ENCODE measurements around the gene TMEM250.

The TMEM250 gene

GRCh38 chr9:136109351-136110081, 9.2 kb downstream of the TMEM250 start:
- H3K4me1 ChIP-seq (ENCODE audit: insufficient read depth, insufficient read length) = peaks cover 52% of the 10 kb centered on the region

DNA sequence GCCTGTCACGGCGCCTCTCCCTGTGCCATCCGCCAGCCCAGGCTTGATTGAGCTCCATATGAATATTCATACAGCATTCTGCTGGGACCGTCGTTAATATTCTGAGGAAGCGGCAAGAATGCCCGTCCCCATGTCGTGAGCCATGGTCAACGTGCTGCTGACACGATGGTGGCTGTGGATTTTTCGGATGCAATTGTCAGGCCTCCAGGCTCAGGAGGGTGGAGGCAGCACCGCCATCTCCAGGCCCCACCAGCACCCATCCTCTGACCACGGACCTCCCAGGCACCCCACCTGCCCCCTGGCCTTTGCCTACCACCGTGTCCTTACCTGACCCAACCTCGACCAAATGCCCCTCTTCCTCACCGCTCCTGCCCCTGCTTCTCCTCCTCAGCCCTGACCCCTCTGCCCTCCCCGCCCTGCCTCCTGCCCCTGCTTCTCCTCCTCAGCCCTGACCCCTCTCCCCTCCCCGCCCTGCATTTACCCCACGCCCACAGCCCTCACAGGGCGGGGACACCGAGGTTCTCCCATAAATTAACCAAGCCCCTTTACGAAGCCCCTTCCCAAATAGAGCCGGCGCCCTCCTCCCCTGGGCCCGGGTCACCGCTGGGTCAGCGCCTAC, 9.9 kb downstream of the TMEM250 start:
- peak overlapping the region; percentile 77 for H3K9ac ChIP-seq (ENCODE audit: insufficient read length, low read depth)
- no peaks in the 10 kb centered on the region for H3K9me3 ChIP-seq (ENCODE audit: insufficient read depth, low read length)
- H3K4me1 ChIP-seq (ENCODE audit: insufficient read depth, insufficient read length) = peaks cover 57% of the 10 kb centered on the region
- no peaks in the 10 kb centered on the region for H3K27me3 ChIP-seq (ENCODE audit: insufficient read depth, insufficient read length)
- no peak for TF ChIP-seq ZNF274 (IDR thresholded peaks at IDR 0.05; ENCODE audit: low read depth, low read length)
- TF ChIP-seq YY1 (IDR thresholded peaks at IDR 0.05; ENCODE audit: insufficient read depth, insufficient read length) = no peak
- TF ChIP-seq SUZ12 (IDR thresholded peaks at IDR 0.05; ENCODE audit: extremely low read depth, insufficient read depth, insufficient read length) = no peak
- peaks cover 16% of the 10 kb centered on the region for H3K36me3 ChIP-seq (ENCODE audit: insufficient read depth, insufficient read length, low read length)
- H3K4me3 ChIP-seq (ENCODE audit: insufficient read length, low read depth) = peak overlapping the region; percentile 66
- no peak for DNase-seq (ENCODE audit: low read depth, low spot score)

More at GRCh38 chr9:136109351-136110081, 9.2 kb downstream of the TMEM250 start:
- Histone ChIP-seq H3K27me3 (ENCODE audit: insufficient read depth, insufficient read length) (no peaks in the 10 kb centered on the region), H3K9me3 (ENCODE audit: insufficient read depth, low read length) (no peaks in the 10 kb centered on the region), H3K36me3 (ENCODE audit: insufficient read depth, insufficient read length, low read length) (peaks cover 24% of the 10 kb centered on the region), H3K4me3 (ENCODE audit: insufficient read length, low read depth) (peak overlapping the region; percentile 66), H3K9ac (ENCODE audit: insufficient read length, low read depth) (peak overlapping the region; percentile 90)
- no peak for DNase-seq (ENCODE audit: low read depth, low spot score)
- no peak for TF ChIP-seq SUZ12 (IDR thresholded peaks at IDR 0.05; ENCODE audit: extremely low read depth, insufficient read depth, insufficient read length)
- no peak for TF ChIP-seq YY1 (IDR thresholded peaks at IDR 0.05; ENCODE audit: insufficient read depth, insufficient read length)
- no peak for TF ChIP-seq ZNF274 (IDR thresholded peaks at IDR 0.05; ENCODE audit: low read depth, low read length)

DNA sequence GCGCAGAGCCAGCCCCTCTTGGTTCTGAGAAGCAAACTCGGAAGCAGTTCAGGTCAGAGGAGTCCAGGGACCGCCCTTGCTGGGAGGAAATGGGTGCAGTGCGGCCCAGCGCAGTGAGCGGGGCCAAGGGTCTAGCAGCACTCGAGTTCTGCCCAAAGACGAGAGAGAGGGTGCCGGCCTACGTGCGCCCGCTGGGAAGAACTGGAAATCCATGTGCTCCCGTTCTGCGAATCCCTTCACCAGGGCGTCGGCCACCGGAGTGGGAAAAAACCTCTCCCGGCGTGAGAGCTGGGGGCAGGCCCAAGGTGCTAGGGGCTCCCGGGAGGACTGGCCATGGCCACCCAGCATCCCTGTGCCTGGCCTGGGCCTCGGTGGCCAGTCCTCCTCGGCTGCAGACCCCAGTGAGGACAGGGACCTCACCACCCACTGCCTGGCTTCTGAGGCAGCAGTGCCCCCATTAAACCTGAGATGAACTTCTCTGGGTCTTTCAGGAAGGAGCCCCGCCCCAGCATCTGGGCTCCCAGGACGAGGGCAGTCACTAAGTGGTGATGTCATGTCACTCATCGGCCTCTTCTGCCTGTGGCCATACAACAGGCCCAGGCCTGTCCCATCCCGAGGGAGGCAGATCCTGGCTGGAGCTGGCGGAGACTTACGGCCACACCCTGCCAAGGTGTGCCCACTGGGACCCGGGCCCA, 10.6 kb downstream of the TMEM250 start:
- DNase-seq (ENCODE audit: low read depth, low spot score) = no peak
- no peak overlapping the region for H3K4me3 ChIP-seq (ENCODE audit: insufficient read length, low read depth)
- H3K9me3 ChIP-seq (ENCODE audit: insufficient read depth, low read length) = no peaks in the 10 kb centered on the region
- H3K36me3 ChIP-seq (ENCODE audit: insufficient read depth, insufficient read length, low read length) = peaks cover 10% of the 10 kb centered on the region
- TF ChIP-seq YY1 (IDR thresholded peaks at IDR 0.05; ENCODE audit: insufficient read depth, insufficient read length) (no peak), ZNF274 (IDR thresholded peaks at IDR 0.05; ENCODE audit: low read depth, low read length) (no peak), SUZ12 (IDR thresholded peaks at IDR 0.05; ENCODE audit: extremely low read depth, insufficient read depth, insufficient read length) (no peak)
- peak overlapping the region; percentile 77 for H3K9ac ChIP-seq (ENCODE audit: insufficient read length, low read depth)
- peaks cover 63% of the 10 kb centered on the region for H3K4me1 ChIP-seq (ENCODE audit: insufficient read depth, insufficient read length)
- H3K27me3 ChIP-seq (ENCODE audit: insufficient read depth, insufficient read length) = no peaks in the 10 kb centered on the region

DNA sequence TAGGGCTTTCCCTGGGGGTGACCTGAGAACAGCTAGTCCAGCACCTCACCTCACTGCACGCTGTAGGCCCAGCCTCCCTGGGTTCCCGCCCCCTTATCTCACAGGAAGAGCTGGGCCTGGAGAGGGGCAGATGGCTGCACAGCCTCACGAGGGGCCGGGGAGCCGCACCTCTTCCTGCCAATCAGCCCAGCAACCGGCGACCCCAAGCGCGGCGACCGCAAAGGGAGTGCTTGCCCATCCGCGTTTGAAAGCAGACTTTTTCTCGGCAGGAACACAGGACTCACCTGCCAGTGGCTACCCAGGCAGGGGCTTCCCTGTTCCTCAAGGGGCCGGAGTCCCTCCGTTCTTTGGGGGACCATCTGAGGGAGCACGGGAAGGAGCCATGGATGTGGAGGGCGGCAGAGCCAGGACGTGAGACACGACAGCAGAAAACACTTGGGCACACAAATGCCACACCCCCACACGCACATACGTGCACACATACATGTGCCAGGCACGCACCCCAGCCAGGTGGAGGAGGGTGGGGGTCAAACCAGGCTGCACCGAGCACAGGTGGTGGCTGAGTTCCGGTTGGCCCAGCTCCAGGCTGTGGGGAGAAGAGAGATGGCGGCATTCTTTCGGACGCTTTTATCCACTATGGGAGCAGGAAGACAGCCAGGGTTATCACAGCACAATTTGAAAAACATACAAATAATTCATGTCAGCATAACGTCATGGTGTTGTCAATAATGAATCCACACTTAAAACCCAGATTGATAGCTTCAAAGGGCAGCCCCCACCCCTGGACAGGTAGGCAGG, 11.3 kb downstream of the TMEM250 start:
- Histone ChIP-seq H3K4me3 (ENCODE audit: insufficient read length, low read depth) (no peak overlapping the region), H3K9me3 (ENCODE audit: insufficient read depth, low read length) (no peaks in the 10 kb centered on the region), H3K27me3 (ENCODE audit: insufficient read depth, insufficient read length) (no peaks in the 10 kb centered on the region), H3K9ac (ENCODE audit: insufficient read length, low read depth) (peak overlapping the region; percentile 53), H3K36me3 (ENCODE audit: insufficient read depth, insufficient read length, low read length) (peaks cover 7% of the 10 kb centered on the region), H3K4me1 (ENCODE audit: insufficient read depth, insufficient read length) (peaks cover 64% of the 10 kb centered on the region)
- no peak for DNase-seq (ENCODE audit: low read depth, low spot score)
- TF ChIP-seq ZNF274 (IDR thresholded peaks at IDR 0.05; ENCODE audit: low read depth, low read length) (no peak), SUZ12 (IDR thresholded peaks at IDR 0.05; ENCODE audit: extremely low read depth, insufficient read depth, insufficient read length) (no peak), YY1 (IDR thresholded peaks at IDR 0.05; ENCODE audit: insufficient read depth, insufficient read length) (no peak)

DNA sequence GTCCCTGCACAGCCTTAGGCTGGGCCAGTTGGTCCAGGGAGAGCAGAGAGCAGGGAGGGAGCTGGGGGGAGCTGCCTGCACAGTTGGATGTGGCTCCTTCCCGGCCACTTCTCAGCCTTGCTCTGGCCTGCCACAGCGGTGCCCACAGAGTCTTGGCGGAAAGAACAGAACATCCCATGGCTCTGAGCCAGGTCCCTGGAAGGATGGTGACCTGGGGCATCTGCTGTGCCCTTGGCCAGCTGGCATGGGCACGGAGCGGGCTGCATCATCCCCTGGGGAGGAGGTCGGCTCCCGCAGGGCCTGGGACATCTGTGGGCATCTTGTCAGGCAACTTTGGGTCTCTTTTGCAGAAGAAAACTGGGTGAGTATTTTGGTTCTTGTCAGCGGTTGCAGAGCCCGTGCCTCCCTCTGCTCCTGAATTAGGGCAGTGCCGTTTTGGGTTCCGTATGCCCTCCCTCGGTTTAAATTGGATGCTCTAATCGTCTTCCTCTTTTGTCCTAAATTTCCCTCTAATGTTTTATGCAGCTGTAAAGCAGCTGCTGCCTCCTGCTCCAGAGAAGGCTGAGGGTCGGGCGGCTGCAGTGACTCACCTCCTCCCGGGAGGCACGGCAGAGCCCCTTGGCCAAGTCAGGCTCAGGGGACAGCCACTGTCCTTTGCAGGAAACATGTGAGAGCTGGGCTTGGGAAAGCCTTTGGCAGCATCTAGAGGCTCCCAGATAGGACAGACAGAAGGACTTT, 13.1 kb downstream of the TMEM250 start:
- Histone ChIP-seq H3K9me3 (ENCODE audit: insufficient read depth, low read length) (no peaks in the 10 kb centered on the region), H3K27me3 (ENCODE audit: insufficient read depth, insufficient read length) (no peaks in the 10 kb centered on the region), H3K9ac (ENCODE audit: insufficient read length, low read depth) (peak overlapping the region; percentile 14), H3K4me3 (ENCODE audit: insufficient read length, low read depth) (no peak overlapping the region), H3K36me3 (ENCODE audit: insufficient read depth, insufficient read length, low read length) (peaks cover 3% of the 10 kb centered on the region), H3K4me1 (ENCODE audit: insufficient read depth, insufficient read length) (peaks cover 66% of the 10 kb centered on the region)
- TF ChIP-seq ZNF274 (IDR thresholded peaks at IDR 0.05; ENCODE audit: low read depth, low read length) (no peak), SUZ12 (IDR thresholded peaks at IDR 0.05; ENCODE audit: extremely low read depth, insufficient read depth, insufficient read length) (no peak), YY1 (IDR thresholded peaks at IDR 0.05; ENCODE audit: insufficient read depth, insufficient read length) (no peak)
- DNase-seq (ENCODE audit: low read depth, low spot score) = no peak

- TF ChIP-seq SUZ12 (IDR thresholded peaks at IDR 0.05; ENCODE audit: extremely low read depth, insufficient read depth, insufficient read length) (no peak), YY1 (IDR thresholded peaks at IDR 0.05; ENCODE audit: insufficient read depth, insufficient read length) (no peak), ZNF274 (IDR thresholded peaks at IDR 0.05; ENCODE audit: low read depth, low read length) (no peak)
- Histone ChIP-seq H3K4me1 (ENCODE audit: insufficient read depth, insufficient read length) (peaks cover 62% of the 10 kb centered on the region), H3K36me3 (ENCODE audit: insufficient read depth, insufficient read length, low read length) (peaks cover 3% of the 10 kb centered on the region), H3K9ac (ENCODE audit: insufficient read length, low read depth) (peak overlapping the region; percentile 14), H3K27me3 (ENCODE audit: insufficient read depth, insufficient read length) (no peaks in the 10 kb centered on the region), H3K4me3 (ENCODE audit: insufficient read length, low read depth) (no peak overlapping the region), H3K9me3 (ENCODE audit: insufficient read depth, low read length) (no peaks in the 10 kb centered on the region)
- no peak for DNase-seq (ENCODE audit: low read depth, low spot score)
These were observed 13.8 kb downstream of the TMEM250 start for GRCh38 chr9:136104916-136105315.

Measured in NT2/D1 (cell line).